ENCODE data around the gene DDIT4L.

DNA sequence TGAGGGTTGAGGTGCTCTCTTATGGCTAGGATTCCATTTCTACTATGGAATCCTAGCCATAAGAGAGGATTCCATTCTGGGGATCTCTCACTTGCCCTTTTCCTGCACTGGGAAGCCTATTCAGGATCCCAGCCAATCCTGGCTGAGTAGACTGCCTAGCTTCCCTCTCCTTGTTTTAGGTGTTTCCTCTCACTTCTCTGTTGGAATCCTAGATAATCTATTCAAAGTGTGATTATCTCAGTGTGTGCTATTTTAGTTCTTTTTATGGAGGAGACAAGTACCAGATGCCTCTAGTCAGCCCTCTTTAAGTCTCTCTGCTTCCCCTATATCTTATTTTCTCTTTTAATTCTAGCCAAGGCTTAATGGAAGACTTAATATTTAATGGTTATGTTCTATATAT is 34.5 kb upstream of the DDIT4L start:
- TF ChIP-seq, protein P1, sequence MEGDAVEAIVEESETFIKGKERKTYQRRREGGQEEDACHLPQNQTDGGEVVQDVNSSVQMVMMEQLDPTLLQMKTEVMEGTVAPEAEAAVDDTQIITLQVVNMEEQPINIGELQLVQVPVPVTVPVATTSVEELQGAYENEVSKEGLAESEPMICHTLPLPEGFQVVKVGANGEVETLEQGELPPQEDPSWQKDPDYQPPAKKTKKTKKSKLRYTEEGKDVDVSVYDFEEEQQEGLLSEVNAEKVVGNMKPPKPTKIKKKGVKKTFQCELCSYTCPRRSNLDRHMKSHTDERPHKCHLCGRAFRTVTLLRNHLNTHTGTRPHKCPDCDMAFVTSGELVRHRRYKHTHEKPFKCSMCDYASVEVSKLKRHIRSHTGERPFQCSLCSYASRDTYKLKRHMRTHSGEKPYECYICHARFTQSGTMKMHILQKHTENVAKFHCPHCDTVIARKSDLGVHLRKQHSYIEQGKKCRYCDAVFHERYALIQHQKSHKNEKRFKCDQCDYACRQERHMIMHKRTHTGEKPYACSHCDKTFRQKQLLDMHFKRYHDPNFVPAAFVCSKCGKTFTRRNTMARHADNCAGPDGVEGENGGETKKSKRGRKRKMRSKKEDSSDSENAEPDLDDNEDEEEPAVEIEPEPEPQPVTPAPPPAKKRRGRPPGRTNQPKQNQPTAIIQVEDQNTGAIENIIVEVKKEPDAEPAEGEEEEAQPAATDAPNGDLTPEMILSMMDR (IDR thresholded peaks at IDR 0.05 in 4 of 5, conservative IDR thresholded peaks at IDR 0.05 in 1 of 5), result no peak
- no peak for TF ChIP-seq POLR2A (IDR thresholded peaks at IDR 0.05)
